DOHH2 (cell line): Measurements from ENCODE around the gene RNLS.

ENCODE experiments used
- H3F3A ChIP-seq: fragments of 200-600 bp; sonication (generic), shearing (Covaris generic); 2 replicates; pipeline ENCODE4 v1.6.0; 2016; ENCODE audit warnings: antibody characterized with exemption, mild to moderate bottlenecking; ENCODE audit not compliant: control insufficient read depth, insufficient read depth
- H3K27ac ChIP-seq: fragments of 200-600 bp; sonication (generic); 2 replicates; pipeline ENCODE4 v1.5.1; 2014; ENCODE audit warnings: low read depth, mild to moderate bottlenecking, low read length, moderate library complexity
- H3K27me3 ChIP-seq: fragments of 200-600 bp; sonication (generic); 2 replicates; pipeline ENCODE4 v1.6.1; 2014; ENCODE audit warnings: mild to moderate bottlenecking, low read length, mixed read lengths; ENCODE audit not compliant: control insufficient read depth
- H3K36me3 ChIP-seq: fragments of 200-600 bp; sonication (generic); 2 replicates; pipeline ENCODE4 v1.6.1; 2014; ENCODE audit warnings: mild to moderate bottlenecking, low read length, moderate library complexity, mixed read lengths; ENCODE audit not compliant: control insufficient read depth
- H3K4me1 ChIP-seq: fragments of 200-600 bp; sonication (generic); 2 replicates; pipeline ENCODE4 v1.6.1; 2014; ENCODE audit warnings: mild to moderate bottlenecking, low read length, mixed read lengths; ENCODE audit not compliant: control insufficient read depth
- H3K4me2 ChIP-seq: fragments of 200-600 bp; sonication (generic); 2 replicates; pipeline ENCODE4 v1.6.0; 2014; ENCODE audit warnings: mild to moderate bottlenecking, low read length, moderate library complexity
- H3K4me3 ChIP-seq: fragments of 200-600 bp; sonication (generic); 2 replicates; pipeline ENCODE4 v1.5.1; 2014; ENCODE audit warnings: mild to moderate bottlenecking, low read length, mixed read lengths
- H3K79me2 ChIP-seq: fragments of 200-600 bp; sonication (generic); 2 replicates; pipeline ENCODE4 v1.6.1; 2014; ENCODE audit warnings: mild to moderate bottlenecking, low read length, mixed read lengths; ENCODE audit not compliant: control insufficient read depth
- H3K9me2 ChIP-seq: fragments of 200-600 bp; sonication (generic); replicated peaks from 2 replicates; pipeline ENCODE4 v1.6.1; 2014; ENCODE audit warnings: mild to moderate bottlenecking, low read length, mixed read lengths; ENCODE audit not compliant: control insufficient read depth
- H3K9me3 ChIP-seq: fragments of 200-600 bp; sonication (generic); 2 replicates; pipeline ENCODE4 v1.6.1; 2014; ENCODE audit warnings: antibody characterized with exemption, low read length, mixed read lengths; ENCODE audit not compliant: control insufficient read depth, insufficient read depth
- H4K20me1 ChIP-seq: fragments of 200-600 bp; sonication (generic); 2 replicates; pipeline ENCODE4 v1.6.0; 2014; ENCODE audit warnings: low read depth, mild to moderate bottlenecking, antibody characterized with exemption, low read length, moderate library complexity; ENCODE audit not compliant: control insufficient read depth, insufficient read depth
- CTCF ChIP-seq: fragments of 200-600 bp; sonication (generic); IDR thresholded peaks from one replicate; pipeline ENCODE4 v1.5.1; 2014; ENCODE audit warnings: antibody characterized with exemption, mild to moderate bottlenecking, low read depth, low read length; ENCODE audit not compliant: poor library complexity, severe bottlenecking
- EZH2phosphoT487 ChIP-seq: fragments of 200-600 bp; sonication (generic); IDR thresholded peaks from 2 replicates; pipeline ENCODE4 v1.6.1; 2017; ENCODE audit warnings: borderline replicate concordance, mild to moderate bottlenecking, antibody characterized with exemption, low read length, moderate library complexity, mixed read lengths

The RNLS gene

GRCh38 chr10:88336334-88336733 is 246.8 kb downstream of the RNLS start:
- no peak overlapping the region for H3K27ac ChIP-seq
- H3K27me3 ChIP-seq = no peaks in the 10 kb centered on the region
- H4K20me1 ChIP-seq = no peaks in the 10 kb centered on the region
- no peaks in the 10 kb centered on the region for H3K79me2 ChIP-seq
- 0 out of 2 replicates have a peak, but pooled peaks cover 2% of the 10 kb centered on the region for H3F3A ChIP-seq
- no peaks in the 10 kb centered on the region for H3K9me3 ChIP-seq
- TF ChIP-seq EZH2phosphoT487 (no peak), CTCF (no peak)
- H3K4me3 ChIP-seq = no peak overlapping the region
- peaks cover 37% of the 10 kb centered on the region for H3K4me1 ChIP-seq
- no peak overlapping the region for H3K4me2 ChIP-seq
- H3K9me2 ChIP-seq = no peaks in the 10 kb centered on the region
- H3K36me3 ChIP-seq = no peaks in the 10 kb centered on the region; the same call in 1 of the 2 replicates

GRCh38 chr10:88333248-88333630 is 249.9 kb downstream of the RNLS start:
- Histone ChIP-seq H3K4me3 (no peak overlapping the region), H3K27ac (no peak overlapping the region), H3K4me1 (peaks cover 40% of the 10 kb centered on the region), H3K79me2 (no peaks in the 10 kb centered on the region), H3K4me2 (peak overlapping the region; percentile 60), H3K27me3 (no peaks in the 10 kb centered on the region), H3K9me2 (no peaks in the 10 kb centered on the region), H3F3A (0 out of 2 replicates have a peak, but pooled peaks cover 2% of the 10 kb centered on the region), H3K9me3 (no peaks in the 10 kb centered on the region), H3K36me3 (no peaks in the 10 kb centered on the region; the same call in 1 of the 2 replicates), H4K20me1 (no peaks in the 10 kb centered on the region)
- TF ChIP-seq CTCF = no peak
- TF ChIP-seq EZH2phosphoT487 = no peak

- no peak for TF ChIP-seq CTCF
- no peak for TF ChIP-seq EZH2phosphoT487
- peak overlapping the region; percentile 46 for H3K27ac ChIP-seq
- 0 out of 2 replicates have a peak, but pooled peaks cover 2% of the 10 kb centered on the region for H3F3A ChIP-seq
- no peaks in the 10 kb centered on the region for H3K79me2 ChIP-seq
- H3K4me1 ChIP-seq = peaks cover 40% of the 10 kb centered on the region
- no peaks in the 10 kb centered on the region for H3K27me3 ChIP-seq
- no peaks in the 10 kb centered on the region for H3K9me3 ChIP-seq
- no peaks in the 10 kb centered on the region for H3K9me2 ChIP-seq
- H3K4me3 ChIP-seq = peak overlapping the region; percentile 41
- H3K36me3 ChIP-seq = no peaks in the 10 kb centered on the region; the same call in 1 of the 2 replicates
- H3K4me2 ChIP-seq = peak overlapping the region; percentile 60
- H4K20me1 ChIP-seq = no peaks in the 10 kb centered on the region
These were observed 250.4 kb downstream of the RNLS start for GRCh38 chr10:88332503-88333247.
